GM12801 (cell line): ENCODE measurements around the gene ANKLE2.

Experiments
- TF ChIP-seq, protein P1 (sequence below): IDR thresholded peaks from one replicate; pipeline ENCODE4 v1.5.1; 2011; ENCODE audit warnings: control low read depth; ENCODE audit not compliant: insufficient read length; ENCODE audit errors: extremely low read depth

Gene ANKLE2

DNA sequence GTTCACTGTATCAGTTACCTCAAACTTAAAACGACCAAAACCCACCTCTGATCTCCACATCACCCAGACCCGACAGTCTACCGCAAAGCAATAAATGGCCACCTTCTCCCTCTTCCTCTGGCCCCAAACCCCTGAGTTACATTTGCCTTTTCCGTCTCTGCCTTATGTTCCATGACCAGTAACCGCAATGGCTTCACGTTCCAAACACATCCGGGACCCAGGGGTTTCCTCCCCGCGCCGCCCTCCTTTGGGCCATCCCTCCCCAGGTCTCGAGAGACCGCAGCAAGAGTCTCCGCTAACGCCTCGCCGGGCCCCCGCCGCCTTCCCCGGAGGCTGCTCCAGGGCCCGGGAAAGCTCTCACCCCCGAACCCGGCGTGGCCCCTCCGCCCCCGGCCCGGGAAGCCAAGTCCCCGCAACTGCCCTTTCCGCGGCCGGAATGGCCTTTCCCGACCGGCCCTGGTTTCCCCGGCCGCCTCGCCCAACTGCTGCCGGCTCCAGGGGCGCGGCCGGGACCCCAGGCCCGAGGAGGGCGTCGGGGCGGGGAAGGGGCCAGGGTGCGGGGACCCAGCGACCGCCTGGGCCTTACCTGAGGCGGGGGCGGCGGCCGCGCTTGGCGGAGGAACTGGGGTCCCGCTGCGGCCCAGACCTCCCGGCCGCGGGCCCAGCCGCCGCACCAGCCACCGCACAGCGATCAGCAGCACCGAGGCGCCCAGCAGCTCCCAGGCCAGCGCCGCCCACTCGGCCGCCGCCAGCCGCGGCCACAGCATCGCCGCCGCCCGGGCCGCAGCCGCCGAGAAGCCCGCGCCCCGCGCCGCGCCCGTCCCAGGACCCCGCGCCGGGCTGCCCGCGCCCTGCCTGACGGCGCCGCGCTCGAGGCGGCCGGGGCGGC lies at the start of gene ANKLE2:
Gene ANKLE2, minus strand, starts transcription at position 801 of the 889 bp plus-strand sequence. Its CDS starts 34 bp downstream, at position 767.
- TF ChIP-seq, protein P1, sequence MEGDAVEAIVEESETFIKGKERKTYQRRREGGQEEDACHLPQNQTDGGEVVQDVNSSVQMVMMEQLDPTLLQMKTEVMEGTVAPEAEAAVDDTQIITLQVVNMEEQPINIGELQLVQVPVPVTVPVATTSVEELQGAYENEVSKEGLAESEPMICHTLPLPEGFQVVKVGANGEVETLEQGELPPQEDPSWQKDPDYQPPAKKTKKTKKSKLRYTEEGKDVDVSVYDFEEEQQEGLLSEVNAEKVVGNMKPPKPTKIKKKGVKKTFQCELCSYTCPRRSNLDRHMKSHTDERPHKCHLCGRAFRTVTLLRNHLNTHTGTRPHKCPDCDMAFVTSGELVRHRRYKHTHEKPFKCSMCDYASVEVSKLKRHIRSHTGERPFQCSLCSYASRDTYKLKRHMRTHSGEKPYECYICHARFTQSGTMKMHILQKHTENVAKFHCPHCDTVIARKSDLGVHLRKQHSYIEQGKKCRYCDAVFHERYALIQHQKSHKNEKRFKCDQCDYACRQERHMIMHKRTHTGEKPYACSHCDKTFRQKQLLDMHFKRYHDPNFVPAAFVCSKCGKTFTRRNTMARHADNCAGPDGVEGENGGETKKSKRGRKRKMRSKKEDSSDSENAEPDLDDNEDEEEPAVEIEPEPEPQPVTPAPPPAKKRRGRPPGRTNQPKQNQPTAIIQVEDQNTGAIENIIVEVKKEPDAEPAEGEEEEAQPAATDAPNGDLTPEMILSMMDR, result no peak

DNA sequence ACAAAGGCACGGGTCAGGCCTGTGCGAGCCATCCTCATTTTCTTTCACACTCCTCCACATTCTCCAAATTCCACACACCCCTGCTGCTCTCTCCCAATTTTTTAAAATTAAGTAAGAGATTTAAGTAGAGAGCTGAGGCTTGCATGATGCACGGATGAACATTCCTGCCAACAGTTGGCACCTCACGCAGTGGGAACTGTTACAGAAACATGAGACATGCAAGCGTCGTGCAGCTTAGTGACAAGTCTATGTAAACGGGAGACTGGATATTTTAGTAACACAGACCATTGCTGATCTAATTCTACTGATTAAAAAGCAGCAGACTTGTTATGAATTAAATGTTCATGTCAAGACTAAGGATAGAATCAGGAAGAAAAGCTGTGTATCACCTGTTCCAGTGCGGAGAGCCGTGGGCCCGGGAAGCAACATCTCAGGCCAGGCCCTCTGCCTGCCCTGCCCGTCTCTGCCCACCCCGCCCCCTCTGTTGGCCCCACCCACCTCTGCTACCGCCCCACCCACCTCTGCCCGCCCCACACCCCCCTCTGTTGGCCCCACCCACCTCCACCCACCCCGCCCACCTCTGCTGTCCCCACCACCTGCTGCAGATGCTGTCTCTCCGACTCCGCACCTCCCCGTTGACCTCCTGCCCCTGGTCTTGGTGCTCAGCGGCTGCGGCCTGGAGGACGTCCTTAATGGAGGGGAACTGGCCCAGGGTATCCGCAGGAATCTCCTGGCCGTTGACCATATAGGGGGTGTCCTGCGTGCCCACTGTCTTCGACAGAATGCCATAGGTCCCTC lies 45.9 kb upstream of the ANKLE2 start:
- TF ChIP-seq, protein P1, result no peak

DNA sequence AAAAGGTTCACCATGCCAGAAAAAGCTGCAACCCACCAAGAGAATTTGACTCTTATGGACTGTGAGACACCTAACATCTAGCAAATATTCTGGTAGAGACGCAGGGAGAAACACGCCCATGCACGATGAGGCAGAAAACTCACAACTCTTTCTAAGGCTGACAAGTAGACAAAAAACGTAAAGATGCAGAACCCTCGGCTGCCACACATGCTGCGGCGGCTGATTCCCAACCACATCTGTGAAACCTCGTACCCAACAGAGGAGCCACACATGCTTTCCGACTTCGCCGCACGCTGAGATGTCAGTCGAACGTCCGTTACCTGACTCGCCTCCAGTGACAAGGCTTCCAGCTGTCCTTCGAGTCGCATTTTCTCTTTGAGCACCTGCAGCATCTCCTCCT lies 45.2 kb upstream of the ANKLE2 start:
- TF ChIP-seq, protein P1, result no peak

DNA sequence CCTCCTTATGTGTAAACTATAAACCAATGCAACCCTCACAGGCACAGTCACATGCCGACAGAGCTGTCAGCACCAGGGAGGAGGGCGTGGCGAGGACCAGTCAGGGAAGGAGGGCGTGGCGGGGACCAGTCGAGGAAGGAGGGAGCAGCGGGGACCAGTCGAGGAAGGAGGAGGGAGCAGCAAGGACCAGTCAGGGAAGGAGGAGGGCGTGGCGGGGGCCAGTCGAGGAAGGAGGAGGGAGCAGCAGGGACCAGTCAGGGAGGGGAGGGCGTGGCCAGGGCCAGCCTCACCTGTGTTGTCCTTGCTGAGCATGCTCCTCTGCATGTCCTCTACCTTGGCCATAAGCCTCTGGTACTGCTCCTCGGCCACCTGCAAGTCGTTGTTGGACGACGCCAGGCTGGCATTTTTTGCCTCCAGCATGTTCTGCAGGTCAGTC lies 42.8 kb upstream of the ANKLE2 start:
- TF ChIP-seq, protein P1, result no peak

DNA sequence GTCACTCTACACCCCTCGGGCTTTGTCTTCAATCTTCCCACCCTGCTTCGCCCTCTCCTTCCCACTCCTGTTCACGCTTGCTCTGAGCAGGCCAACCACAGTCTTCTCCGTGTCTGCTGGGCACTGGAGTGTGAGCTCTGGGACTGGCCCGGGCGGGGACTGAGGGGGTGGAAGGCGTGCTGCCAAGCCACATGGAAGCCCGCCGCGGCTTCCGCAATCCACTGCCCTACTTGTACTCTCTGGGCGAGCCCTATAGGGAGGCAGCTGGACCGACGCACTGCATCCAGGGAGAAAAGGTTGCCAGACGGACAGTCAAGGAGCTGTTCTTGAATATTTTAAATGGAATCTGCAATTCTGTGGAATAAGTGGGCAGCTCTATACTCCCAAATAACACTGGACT lies 42.3 kb upstream of the ANKLE2 start:
- TF ChIP-seq, protein P1, result no peak

DNA sequence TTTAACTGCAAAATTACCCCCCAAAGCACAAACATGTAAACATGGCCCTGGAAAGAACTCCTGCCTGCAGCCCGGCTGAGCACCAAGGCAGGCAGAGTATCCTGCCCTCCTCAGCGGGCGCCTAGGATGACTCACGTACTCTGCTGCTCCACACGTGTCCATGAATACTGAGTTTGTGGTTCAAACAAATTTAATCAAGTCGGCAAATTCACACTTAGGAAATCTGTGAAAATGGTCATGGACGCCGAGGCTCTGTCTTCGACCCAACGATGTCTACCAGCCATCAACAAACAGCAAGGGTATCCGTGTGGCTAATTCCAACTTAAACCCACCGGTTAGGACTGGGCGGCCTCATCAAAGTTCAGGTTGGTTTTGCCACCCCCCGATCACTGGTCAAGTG lies 41.5 kb upstream of the ANKLE2 start:
- TF ChIP-seq, protein P1, result no peak

DNA sequence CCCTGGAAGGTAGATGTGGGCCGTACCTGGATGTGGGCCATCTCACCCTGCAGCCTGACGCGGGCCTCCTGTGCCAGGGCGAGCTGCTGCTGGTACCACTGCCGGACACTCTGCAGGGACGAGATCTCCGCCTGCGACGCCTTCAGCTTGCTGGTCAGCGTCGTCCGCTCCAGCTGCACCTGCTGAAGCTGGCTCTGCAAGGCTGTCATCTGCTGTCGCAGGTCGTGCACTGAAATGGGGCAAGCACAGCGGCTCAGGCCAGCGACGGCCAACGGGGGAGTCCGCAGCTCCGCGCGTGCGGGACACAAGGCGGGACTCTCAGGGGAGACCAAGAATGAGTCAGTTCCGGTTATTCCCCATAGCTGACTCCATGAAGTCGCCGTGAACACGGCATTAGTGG lies 40.1 kb upstream of the ANKLE2 start:
- TF ChIP-seq, protein P1, result no peak
